ENCODE results near the gene EN2.

The EN2 gene

GRCh38 chr7:155451840-155452239, 6.1 kb upstream of the EN2 start:
- no peak for DNase-seq

GRCh38 chr7:155452505-155453295, 5.2 kb upstream of the EN2 start:
- DNase-seq, result no peak

GRCh38 chr7:155453296-155454182, 4.4 kb upstream of the EN2 start:
- DNase-seq, result no peak

GRCh38 chr7:155454183-155455112, 3.5 kb upstream of the EN2 start:
- DNase-seq, result no peak

GRCh38 chr7:155455132-155455693, 2.7 kb upstream of the EN2 start:
- DNase-seq, result no peak

- no peak for DNase-seq
Measured at GRCh38 chr7:155455776-155456737, 1.9 kb upstream of the EN2 start.

- no peak for DNase-seq
Measured at GRCh38 chr7:155456738-155457543, 988 bp upstream of the EN2 start.

- no peak for DNase-seq
Measured at GRCh38 chr7:155457544-155458110, 302 bp upstream of the EN2 start.

GRCh38 chr7:155458878-155459699, 1.2 kb downstream of the EN2 start:
- DNase-seq, result no peak

- no peak for DNase-seq
Measured at GRCh38 chr7:155459700-155460461, 2.0 kb downstream of the EN2 start.

GRCh38 chr7:155460926-155461613, 3.1 kb downstream of the EN2 start:
- DNase-seq, result no peak

- DNase-seq, result no peak
Measured at GRCh38 chr7:155461631-155462030, 3.7 kb downstream of the EN2 start.

GRCh38 chr7:155462163-155462735, 4.3 kb downstream of the EN2 start:
- no peak for DNase-seq

- no peak for DNase-seq
Measured at GRCh38 chr7:155463114-155463811, 5.3 kb downstream of the EN2 start.

GRCh38 chr7:155464183-155464582, 6.3 kb downstream of the EN2 start:
- no peak for DNase-seq

GRCh38 chr7:155464948-155465739, 7.2 kb downstream of the EN2 start:
- DNase-seq, result no peak
